ENCODE measurements around the gene RAPGEF6. TPM values are rescaled to one million over a fixed set of nuclear protein-coding genes. Genes with fewer than 3 reads are reported as not detected.

RAPGEF6 gene
- total RNA-seq, 1 donor from 2014 or later, result 12.9 TPM

DNA sequence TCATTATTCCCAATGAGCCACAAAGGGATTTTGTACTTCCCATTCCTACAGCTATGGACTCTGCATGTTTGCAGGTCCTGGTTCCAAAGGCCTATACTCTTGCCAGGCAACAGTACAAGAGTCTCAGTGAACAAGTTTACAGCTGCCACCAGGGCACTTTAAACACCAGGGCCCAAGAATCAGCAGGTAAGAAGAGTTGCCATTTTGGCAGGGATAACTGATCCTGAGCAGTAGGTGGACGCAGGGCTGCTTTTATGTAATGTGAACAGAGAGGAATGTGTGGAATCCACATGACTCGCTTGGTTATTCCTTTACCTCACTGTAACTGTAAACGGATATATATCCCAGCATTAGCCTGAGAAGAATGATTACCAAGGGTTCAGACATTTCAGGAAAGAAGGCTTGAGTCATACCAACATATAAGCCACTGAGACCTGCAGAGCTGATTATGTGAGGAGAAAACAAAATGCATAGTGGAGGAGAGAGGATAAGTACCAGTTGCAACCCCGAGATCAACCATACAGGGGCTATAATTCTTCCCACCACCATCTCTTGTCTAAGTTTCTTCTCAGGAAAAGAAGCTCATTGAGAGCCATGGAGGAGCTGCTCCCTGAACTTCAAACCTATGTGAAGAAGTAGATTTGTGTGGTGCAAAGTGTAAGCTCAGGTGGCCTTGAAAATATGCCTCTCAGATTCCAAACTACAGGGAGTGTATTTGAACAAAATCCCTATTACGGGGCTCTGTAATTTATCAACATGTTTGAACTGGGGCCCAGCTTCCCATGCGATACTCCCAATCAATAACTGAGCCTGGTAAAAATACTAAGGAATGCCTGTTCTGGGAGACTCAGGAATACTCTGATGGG is 24.6 kb downstream of the RAPGEF6 start:
- H3K4me3 ChIP-seq (ENCODE audit: low read depth, low read length), result no peak overlapping the region
- DNase-seq (ENCODE audit: low read depth), result peak; percentile 47
- TF ChIP-seq, protein P1, sequence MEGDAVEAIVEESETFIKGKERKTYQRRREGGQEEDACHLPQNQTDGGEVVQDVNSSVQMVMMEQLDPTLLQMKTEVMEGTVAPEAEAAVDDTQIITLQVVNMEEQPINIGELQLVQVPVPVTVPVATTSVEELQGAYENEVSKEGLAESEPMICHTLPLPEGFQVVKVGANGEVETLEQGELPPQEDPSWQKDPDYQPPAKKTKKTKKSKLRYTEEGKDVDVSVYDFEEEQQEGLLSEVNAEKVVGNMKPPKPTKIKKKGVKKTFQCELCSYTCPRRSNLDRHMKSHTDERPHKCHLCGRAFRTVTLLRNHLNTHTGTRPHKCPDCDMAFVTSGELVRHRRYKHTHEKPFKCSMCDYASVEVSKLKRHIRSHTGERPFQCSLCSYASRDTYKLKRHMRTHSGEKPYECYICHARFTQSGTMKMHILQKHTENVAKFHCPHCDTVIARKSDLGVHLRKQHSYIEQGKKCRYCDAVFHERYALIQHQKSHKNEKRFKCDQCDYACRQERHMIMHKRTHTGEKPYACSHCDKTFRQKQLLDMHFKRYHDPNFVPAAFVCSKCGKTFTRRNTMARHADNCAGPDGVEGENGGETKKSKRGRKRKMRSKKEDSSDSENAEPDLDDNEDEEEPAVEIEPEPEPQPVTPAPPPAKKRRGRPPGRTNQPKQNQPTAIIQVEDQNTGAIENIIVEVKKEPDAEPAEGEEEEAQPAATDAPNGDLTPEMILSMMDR (conservative IDR thresholded peaks at IDR 0.05; ENCODE audit: low read depth, low read length), result no peak

DNA sequence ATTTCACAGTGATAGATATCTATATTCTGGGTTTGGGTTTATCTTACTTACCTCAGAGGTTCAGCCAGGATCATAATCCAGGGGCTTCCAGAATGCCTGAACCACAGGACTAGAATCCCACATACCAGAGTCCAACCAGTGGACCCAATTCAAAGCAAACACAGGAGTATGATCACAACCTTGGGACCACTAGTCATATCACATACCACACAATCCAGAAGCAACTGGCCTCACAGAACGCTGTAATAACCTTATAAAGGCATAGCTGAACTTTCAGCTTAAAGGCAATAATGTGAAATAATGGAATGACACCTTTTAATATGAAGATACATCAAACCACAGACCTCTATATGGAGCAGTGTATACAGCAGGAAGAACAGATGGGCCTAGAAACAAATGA is 25.3 kb downstream of the RAPGEF6 start:
- TF ChIP-seq, protein P1 (conservative IDR thresholded peaks at IDR 0.05; ENCODE audit: low read depth, low read length), result no peak
- no peak for DNase-seq (ENCODE audit: low read depth)
- no peak overlapping the region for H3K4me3 ChIP-seq (ENCODE audit: low read depth, low read length)

DNA sequence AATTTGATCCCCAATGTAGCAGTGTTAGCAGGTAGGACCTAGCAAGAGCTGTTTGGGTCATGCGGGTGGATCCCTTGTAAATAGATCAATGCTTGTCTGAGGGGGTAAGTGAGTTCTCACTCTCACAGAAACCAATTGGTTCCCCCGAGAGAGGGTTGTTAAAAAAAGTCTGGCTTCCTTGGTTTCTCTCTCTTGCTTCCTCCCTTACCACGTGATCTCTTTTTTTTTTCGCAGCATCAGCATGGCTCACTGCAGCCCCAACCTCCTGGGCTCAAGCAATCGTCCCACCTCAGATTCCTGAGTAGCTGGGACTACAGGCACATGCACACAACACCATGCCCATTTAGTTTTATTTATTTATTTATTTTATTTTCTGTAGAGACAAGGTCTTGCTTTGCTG is 26.4 kb downstream of the RAPGEF6 start:
- DNase-seq (ENCODE audit: low read depth), result no peak
- H3K4me3 ChIP-seq (ENCODE audit: low read depth, low read length), result no peak overlapping the region
- TF ChIP-seq, protein P1 (conservative IDR thresholded peaks at IDR 0.05; ENCODE audit: low read depth, low read length), result no peak

DNA sequence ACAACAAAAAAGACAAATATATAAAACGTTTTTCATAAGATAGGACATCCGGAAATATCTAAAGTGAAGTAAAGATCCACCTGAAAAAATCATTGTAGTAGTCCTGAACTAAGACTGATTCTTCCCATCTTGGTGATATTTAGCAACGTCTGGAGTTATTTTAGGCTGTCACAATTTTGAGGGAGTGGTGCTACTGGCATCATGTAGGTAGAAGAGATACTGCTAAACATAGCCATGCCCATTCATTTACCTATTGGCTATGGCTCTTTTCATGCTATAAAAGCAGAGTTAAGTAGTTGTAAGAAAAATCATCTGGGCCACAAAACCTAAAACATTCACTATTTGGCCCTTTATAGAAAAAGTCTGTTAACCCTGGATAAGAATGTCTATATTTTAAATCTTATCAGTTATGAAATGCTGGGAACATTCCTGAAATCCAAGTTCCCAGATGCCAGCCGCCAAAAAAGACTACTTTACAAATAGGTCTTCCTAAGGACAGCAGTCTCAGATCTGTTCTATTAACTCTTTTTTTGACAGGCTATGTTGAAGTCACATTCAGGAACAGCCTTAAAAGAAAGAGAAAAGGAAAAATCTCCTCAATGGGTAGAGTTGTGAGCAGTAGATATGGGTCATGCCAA is 27.0 kb downstream of the RAPGEF6 start:
- TF ChIP-seq, protein P1 (conservative IDR thresholded peaks at IDR 0.05; ENCODE audit: low read depth, low read length), result no peak
- no peak overlapping the region for H3K4me3 ChIP-seq (ENCODE audit: low read depth, low read length)
- no peak for DNase-seq (ENCODE audit: low read depth)

DNA sequence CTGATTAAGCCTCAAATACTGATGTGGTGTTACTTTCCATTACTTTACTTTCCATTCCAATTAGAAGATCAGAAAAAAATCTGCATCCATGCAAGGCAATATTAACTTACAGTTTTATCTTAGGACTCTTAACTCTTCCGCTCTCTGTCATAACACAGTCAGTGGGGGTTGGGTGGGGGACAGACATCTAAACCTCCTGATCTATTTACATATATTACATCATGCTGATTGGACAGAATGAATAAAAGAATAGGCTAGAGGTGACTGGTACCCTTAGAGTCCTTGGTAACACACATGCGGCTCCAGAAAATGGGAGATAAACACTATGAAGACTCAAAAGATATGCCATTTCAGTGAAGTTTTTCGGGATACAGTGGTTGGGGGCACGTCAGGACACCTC is 27.6 kb downstream of the RAPGEF6 start:
- DNase-seq (ENCODE audit: low read depth), result no peak
- TF ChIP-seq, protein P1 (conservative IDR thresholded peaks at IDR 0.05; ENCODE audit: low read depth, low read length), result no peak
- no peak overlapping the region for H3K4me3 ChIP-seq (ENCODE audit: low read depth, low read length)

DNA sequence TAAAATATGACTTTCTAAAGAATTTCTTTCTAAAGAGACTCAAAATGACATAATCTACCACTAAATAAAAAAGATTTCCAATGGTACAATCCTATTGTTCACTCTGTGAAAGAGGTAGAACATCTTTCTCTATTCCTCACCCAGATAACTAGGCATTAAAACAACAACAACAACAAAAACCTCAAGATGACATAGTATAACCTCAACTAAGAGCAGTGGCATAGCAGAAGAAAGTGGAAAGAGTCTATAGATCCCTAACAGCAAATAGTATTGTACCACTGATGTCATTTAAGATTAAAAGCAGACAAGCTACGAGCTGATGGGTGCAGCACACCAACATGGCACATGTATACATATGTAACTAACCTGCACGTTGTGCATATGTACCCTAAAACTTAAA is 29.9 kb downstream of the RAPGEF6 start:
- TF ChIP-seq, protein P1 (conservative IDR thresholded peaks at IDR 0.05; ENCODE audit: low read depth, low read length), result no peak
- no peak for DNase-seq (ENCODE audit: low read depth)
- H3K4me3 ChIP-seq (ENCODE audit: low read depth, low read length), result no peak overlapping the region

Data from epithelial cell of proximal tubule (primary cell).